ENCODE measurements around the gene PROCR. TPM values are rescaled to one million over a fixed set of nuclear protein-coding genes. Genes with fewer than 3 reads are reported as not detected.
"Not testable (repeated sequence)": the region's sequence is repeated elsewhere in the genome, so short reads cannot be mapped to it uniquely, and the experiment has no call there.

PROCR gene
- total RNA-seq, 1 experiment from 2014 or later: 117 TPM

DNA sequence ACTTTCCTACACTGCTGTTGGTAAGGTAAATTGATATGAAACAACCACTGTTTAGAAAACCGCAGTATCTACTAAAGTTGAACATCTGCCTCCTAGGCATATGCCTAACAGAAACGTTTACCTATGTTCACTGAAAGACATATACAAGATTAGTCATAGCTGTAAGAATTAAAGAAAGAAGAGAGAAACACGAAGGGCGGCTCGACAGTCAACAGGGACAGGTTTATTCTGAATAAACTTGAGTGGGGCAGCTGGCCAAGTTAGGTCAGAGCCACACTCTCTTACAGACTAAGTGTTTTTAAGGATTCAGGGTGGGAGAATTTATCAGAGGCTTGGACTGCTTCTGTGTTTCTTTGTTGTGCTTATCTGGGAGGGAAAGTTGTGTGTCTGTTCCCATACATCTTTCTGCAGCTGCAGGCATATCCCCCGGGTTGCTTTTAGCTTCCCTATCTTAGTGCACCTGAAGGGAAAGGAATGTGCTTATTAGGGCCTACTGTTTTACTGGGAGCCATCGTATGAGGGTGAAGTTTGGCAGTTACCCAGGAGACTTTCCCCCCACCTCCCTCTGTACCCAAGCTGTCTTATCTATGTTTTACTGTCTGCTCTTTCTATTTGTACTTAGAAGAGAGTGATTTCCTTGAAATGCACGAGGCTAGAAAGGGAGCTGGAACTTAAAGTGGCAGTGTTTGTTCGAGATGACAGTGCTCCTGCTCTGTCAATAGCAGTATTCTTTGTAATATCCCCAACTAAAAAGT, 20.4 kb downstream of the PROCR start:
- peak; percentile 48 for DNase-seq (ENCODE audit: low spot score)

- not testable (repeated sequence) for DNase-seq (ENCODE audit: low spot score)
Observed at GRCh38 chr20:35193031-35193791, 21.3 kb downstream of the PROCR start.

DNA sequence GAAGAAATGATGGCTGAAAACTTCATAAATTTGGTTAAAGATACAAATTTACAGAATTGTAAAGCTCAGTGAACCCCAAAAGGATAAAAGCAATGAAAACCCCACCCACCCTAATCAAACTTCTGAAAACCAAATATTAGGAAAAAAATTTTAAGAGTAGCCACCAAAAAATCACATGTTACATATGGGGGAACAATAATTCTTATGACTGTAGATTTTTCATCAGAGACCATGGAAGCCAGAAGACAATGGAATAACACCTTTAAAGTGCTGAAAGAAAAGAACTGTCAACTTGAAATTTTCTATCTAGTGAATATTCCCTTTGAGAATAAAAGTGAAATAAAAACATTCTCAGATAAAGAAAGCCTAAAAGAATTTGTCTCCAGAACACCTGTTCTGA, 24.4 kb downstream of the PROCR start:
- DNase-seq (ENCODE audit: low spot score): no peak

DNA sequence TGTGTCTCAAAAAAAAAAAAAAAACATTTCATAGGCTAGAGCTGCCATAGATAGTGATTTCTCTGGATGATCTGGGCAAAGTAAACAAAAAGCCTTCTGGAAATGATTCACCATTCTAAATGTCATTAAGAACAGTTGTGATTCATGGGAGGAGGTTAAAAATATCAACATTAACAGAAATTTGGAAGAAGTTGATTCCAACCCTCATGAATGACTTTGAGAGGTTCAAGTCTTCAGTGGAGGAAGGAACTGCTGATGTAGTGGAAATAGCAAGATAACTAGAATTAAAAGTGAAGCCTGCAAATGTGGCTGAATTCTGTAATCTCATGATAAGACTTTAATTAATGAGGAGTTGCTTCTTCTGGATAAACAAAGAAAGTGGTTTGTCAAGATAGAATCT, 27.9 kb downstream of the PROCR start:
- no peak for DNase-seq (ENCODE audit: low spot score)

DNA sequence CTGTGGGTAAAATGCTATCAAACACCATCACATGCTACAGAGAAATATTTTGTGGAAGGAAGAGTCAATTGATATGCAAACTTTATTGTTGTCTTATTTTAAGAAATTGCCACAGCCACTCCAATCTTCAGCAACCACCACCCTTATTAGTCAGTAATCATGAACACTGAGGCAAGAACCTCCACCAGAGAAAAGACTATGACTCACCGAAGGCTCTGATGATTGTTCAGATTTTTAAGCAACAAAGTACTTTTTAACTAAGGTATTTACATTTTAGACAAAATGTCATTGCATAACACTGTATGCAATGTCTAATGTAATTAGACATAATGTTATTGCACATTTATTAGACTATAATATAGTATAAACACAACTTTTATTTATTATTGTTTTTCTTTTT, 28.4 kb downstream of the PROCR start:
- DNase-seq (ENCODE audit: low spot score): no peak

DNA sequence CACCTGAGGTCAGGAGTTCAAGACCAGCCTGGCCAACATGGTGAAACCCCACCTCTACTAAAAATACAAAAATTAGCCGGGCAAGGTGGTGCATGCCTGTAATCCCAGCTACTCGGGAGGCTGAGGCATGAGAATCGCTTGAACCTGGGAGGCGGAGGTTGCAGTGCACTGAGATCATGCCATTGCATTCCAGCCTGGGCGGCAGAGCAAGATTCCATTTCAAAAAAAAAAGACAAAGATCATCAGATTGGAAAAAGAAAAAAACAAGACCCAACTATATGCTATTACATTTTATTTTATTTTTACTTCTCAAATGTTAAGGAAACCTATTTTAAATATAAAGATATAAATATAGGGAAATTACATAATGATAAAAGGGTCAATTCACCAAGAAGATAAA, 29.6 kb downstream of the PROCR start:
- DNase-seq (ENCODE audit: low spot score): not testable (repeated sequence)

- DNase-seq (ENCODE audit: low spot score): no peak
Observed at GRCh38 chr20:35206802-35207201, 34.9 kb downstream of the PROCR start.

DNA sequence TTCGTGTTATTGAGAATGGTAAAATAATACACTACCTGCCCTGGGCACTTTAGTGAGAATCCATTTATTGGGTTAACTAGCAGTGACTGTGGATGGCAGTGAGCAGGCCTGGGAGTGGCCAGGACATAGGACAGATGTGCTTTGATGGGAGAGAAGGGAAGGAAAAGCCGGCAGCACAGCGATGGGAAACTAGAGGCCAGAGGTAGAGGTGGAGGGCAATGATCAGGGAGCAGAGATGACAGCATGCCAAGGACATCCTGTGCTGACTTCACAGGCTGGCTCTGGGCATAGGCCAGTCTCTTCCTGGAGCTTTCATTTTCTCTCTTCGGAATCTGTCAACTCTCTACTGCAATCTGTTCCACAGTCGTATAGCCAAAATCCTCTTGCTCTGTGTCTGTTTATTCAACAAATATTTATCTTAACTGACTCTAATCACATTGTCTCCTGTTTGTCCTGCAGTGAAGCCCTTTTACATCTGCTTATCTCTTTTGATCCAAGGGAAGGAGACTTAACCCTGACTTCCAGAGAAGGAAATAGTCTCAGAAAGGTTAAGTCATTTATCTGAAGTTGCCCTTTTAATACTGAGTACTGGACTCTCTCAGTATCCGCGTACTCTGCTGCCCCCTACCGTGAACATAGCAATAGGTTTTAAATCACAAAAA, 36.2 kb downstream of the PROCR start:
- DNase-seq (ENCODE audit: low spot score): peak; percentile 97

- peak; percentile 69 for DNase-seq (ENCODE audit: low spot score)
Observed at GRCh38 chr20:35215066-35215956, 43.4 kb downstream of the PROCR start.

DNA sequence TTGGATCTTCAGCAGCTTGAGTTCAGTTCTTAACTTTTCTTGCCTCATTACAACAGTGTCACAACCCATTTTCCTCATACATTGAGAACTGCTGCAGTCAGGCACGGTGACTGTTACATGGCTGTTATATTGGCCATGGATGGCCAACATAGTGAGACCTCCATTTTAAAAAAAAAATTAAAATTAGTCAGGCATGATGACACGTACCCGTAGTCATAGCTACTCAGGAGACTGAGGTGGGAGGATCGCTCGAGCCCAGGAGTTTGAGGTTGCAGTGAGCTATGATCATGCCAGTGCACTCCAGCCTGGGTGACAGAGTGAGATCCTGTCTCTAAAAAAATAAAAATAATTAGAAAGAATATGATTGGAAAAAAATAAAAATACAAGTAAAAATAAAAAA, 44.7 kb downstream of the PROCR start:
- DNase-seq (ENCODE audit: low spot score): no peak

DNA sequence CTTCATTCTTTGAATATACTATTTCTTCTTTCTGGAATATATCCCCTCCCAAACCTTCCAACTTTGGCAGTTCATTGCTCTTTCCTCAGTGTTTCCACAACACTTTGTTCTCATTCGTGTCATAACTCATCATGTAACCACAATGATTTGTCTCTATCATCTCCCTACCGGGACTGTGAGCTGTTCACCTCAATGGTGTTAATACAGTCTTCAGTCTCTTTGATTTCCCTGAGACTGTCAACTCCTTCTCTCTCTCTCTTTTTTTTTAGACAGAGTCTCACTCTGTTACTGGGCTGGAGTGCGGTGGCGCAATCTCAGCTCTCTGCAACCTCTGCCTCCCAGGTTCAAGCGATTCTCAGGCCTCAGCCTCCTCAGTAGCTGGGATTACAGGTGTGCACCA, 52.1 kb downstream of the PROCR start:
- no peak for DNase-seq (ENCODE audit: low spot score)

DNA sequence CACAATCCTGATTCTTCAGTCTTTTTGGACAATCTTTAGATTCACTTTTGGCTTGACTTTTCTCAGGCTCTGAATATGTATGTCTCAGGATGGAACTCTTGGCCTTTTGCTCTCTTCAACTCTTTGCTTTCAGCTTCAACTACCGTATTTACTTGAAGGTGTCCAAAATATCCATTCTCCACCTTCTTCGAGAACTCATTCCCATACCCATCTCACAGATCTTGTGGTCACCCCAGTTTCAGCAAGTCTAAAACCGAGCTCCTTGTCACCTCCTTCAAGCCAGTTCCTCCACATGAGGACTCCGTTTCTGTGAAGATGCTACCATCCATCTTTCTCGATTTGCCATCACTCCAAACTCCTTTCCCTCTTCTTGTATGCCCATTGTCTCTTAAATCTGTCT, 52.7 kb downstream of the PROCR start:
- DNase-seq (ENCODE audit: low spot score): no peak

GRCh38 chr20:35225319-35226125, 53.6 kb downstream of the PROCR start:
- no peak for DNase-seq (ENCODE audit: low spot score)

- no peak for DNase-seq (ENCODE audit: low spot score)
Observed at GRCh38 chr20:35226126-35226883, 54.4 kb downstream of the PROCR start, which contains the start of gene MMP24. Gene MMP24, plus strand, starts transcription at chr20:35226690. Its CDS starts 49 bp downstream, at chr20:35226739.

Small RNA genes lying within 50 kb of the gene (small RNA-seq; reads per million reads assigned to genes)
- gene MT1P3: not detected
- not detected for gene RNA5SP483

Other genes with a start within 250 kb of the PROCR start
- 80.8 and 88.6 TPM in 2 replicates for gene GSS, start 216.3 kb upstream of the PROCR start, total RNA-seq (2014; rRNA removed; shearing (Covaris generic))
- 0.08 and 0.15 TPM in 2 replicates for gene MYH7B, start 216.2 kb upstream of the PROCR start, total RNA-seq (2014; rRNA removed; shearing (Covaris generic))
- gene TRPC4AP, start 79.3 kb upstream of the PROCR start, total RNA-seq (2014; rRNA removed; shearing (Covaris generic)): 54.6 and 57.2 TPM in 2 replicates
- 32.0 and 38.0 TPM in 2 replicates for gene EDEM2, start 24.7 kb upstream of the PROCR start, total RNA-seq (2014; rRNA removed; shearing (Covaris generic))
- gene MMP24, start 54.6 kb downstream of the PROCR start, total RNA-seq (2014; rRNA removed; shearing (Covaris generic)): 5.7 and 6.3 TPM in 2 replicates
- 31.6 and 40.1 TPM in 2 replicates for gene MMP24OS, start 106.0 kb downstream of the PROCR start, total RNA-seq (2014; rRNA removed; shearing (Covaris generic))
- gene EIF6, start 112.7 kb downstream of the PROCR start, total RNA-seq (2014; rRNA removed; shearing (Covaris generic)): 508 and 511 TPM in 2 replicates
- 0.37 and 0.81 TPM in 2 replicates for gene FAM83C, start 120.4 kb downstream of the PROCR start, total RNA-seq (2014; rRNA removed; shearing (Covaris generic))
- gene UQCC1, start 239.9 kb downstream of the PROCR start, total RNA-seq (2014; rRNA removed; shearing (Covaris generic)): 39.1 and 57.3 TPM in 2 replicates